ENCODE data around the gene MGLL.

Gene MGLL

DNA sequence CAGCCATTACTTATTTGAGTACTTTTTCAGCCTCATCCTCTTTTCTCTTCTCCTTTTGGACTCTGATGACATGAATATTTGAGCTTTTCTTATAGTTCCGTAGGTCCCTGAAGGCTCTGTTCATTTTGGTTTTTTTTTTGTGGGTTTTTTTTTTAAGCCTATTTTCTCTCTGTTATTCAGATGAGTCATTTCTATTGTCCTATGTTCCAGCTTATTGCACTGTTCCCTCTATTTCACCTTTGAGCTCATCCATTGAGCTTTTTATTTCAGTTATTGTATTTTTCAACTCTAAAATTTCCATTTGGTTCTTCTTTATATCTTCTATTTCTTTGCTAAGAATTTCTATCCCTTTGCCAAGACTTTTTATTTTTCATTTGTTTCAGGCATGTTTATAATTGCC is 7.2 kb upstream of the MGLL start:
- TF ChIP-seq, protein P1, sequence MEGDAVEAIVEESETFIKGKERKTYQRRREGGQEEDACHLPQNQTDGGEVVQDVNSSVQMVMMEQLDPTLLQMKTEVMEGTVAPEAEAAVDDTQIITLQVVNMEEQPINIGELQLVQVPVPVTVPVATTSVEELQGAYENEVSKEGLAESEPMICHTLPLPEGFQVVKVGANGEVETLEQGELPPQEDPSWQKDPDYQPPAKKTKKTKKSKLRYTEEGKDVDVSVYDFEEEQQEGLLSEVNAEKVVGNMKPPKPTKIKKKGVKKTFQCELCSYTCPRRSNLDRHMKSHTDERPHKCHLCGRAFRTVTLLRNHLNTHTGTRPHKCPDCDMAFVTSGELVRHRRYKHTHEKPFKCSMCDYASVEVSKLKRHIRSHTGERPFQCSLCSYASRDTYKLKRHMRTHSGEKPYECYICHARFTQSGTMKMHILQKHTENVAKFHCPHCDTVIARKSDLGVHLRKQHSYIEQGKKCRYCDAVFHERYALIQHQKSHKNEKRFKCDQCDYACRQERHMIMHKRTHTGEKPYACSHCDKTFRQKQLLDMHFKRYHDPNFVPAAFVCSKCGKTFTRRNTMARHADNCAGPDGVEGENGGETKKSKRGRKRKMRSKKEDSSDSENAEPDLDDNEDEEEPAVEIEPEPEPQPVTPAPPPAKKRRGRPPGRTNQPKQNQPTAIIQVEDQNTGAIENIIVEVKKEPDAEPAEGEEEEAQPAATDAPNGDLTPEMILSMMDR (IDR thresholded peaks at IDR 0.05; ENCODE audit: control insufficient read depth, insufficient read depth, low read depth, low read length, missing control alignments) = no peak
- no peak for DNase-seq (ENCODE audit: low read depth)
- H3K4me3 ChIP-seq (ENCODE audit: control insufficient read depth, low read depth, low read length) = no peak overlapping the region

DNA sequence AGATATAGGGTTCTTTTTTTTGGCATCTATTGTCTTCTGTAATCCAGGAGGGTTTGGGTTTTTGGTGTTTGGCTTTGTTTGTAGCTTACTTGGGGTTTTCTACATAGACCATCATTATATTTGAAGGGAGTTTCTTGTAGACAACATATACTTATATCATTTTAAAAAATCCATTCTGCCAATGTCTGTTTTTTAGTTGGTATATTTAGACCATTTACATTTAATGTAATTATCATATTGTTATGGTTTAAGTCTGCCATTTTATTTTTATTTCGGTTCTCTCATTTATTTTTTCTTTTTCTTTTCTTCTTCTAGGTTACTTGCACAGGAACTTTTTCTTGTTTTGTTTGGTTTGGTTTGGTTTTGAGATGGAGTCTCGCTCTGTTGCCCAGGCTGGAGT is 5.5 kb upstream of the MGLL start:
- TF ChIP-seq, protein P1 (IDR thresholded peaks at IDR 0.05; ENCODE audit: control insufficient read depth, insufficient read depth, low read depth, low read length, missing control alignments) = no peak
- no peak overlapping the region for H3K4me3 ChIP-seq (ENCODE audit: control insufficient read depth, low read depth, low read length)
- no peak for DNase-seq (ENCODE audit: low read depth)

DNA sequence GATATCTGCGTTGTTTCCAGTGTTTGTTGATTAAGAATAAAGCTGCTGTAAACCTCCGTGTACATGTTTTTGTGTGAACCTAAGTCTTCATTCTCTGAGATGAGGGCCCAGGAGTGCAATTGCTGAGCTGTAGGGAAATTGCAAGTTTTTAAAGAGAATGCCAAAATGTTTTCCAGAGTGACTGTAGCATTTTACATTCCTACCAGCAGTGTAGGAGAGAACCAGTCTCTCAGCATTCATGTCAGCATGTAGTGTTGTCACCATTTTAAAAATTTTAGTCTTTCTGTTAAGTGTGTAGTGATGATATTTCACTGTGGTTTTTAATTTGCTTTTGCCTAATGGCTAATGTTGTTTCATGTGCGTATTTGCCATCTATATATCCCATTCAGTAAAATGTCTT is 3.4 kb upstream of the MGLL start:
- TF ChIP-seq, protein P1 (IDR thresholded peaks at IDR 0.05; ENCODE audit: control insufficient read depth, insufficient read depth, low read depth, low read length, missing control alignments) = peak; percentile 35
- DNase-seq (ENCODE audit: low read depth) = no peak
- H3K4me3 ChIP-seq (ENCODE audit: control insufficient read depth, low read depth, low read length) = no peak overlapping the region

DNA sequence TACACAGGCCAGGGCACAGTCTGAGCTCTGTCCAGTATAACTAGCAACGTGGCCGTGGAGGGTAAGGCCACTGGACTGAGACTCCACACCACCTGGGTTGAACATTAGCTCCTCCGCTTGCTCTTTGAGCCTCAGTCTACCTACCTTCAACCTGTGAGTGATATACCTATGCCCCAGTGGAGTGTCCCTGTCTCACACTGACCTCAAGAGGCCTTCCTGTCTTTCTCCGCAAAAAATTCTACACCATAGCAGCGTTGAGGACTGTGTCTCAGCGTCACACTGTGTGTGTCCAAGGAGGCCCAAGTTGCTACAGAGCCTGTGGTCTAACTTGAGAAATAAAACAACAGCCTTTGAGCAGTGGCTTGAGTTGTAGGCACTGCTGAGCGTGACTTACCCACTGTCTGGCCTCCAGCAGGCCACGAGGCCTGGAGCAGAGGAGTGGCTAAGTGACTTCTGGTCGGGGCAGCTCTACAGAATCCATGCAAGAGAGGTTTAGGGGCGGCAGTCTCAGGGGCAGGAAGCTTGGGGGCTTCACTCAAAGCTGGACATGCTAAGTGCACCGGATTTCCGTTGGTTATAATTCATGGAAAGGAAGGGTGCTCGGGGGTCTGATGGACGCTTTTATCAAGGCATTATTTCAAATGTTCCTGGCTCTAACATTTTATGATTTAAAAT is 2.0 kb upstream of the MGLL start:
- no peak overlapping the region for H3K4me3 ChIP-seq (ENCODE audit: control insufficient read depth, low read depth, low read length)
- DNase-seq (ENCODE audit: low read depth) = no peak
- TF ChIP-seq, protein P1 (IDR thresholded peaks at IDR 0.05; ENCODE audit: control insufficient read depth, insufficient read depth, low read depth, low read length, missing control alignments) = no peak

DNA sequence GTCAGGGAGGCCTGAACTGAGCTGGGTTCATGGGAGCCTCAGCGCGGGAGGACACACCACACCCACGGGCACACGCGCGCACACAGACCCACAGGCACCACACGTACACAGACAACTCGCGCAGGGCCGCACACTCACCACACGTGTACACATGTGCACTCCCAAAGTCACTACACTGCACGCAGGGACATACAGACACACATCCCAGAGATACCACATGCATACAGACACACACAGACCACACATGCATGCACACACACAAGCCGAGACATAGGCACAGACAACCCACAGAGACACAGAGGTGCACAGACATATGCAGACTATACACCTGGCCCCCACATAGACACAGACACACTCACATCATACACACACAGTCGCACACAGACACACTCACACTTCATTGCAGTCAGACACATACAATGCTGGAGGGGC is 1.1 kb upstream of the MGLL start:
- DNase-seq (ENCODE audit: low read depth) = no peak
- peak overlapping the region; percentile 48 for H3K4me3 ChIP-seq (ENCODE audit: control insufficient read depth, low read depth, low read length)
- TF ChIP-seq, protein P1 (IDR thresholded peaks at IDR 0.05; ENCODE audit: control insufficient read depth, insufficient read depth, low read depth, low read length, missing control alignments) = no peak

DNA sequence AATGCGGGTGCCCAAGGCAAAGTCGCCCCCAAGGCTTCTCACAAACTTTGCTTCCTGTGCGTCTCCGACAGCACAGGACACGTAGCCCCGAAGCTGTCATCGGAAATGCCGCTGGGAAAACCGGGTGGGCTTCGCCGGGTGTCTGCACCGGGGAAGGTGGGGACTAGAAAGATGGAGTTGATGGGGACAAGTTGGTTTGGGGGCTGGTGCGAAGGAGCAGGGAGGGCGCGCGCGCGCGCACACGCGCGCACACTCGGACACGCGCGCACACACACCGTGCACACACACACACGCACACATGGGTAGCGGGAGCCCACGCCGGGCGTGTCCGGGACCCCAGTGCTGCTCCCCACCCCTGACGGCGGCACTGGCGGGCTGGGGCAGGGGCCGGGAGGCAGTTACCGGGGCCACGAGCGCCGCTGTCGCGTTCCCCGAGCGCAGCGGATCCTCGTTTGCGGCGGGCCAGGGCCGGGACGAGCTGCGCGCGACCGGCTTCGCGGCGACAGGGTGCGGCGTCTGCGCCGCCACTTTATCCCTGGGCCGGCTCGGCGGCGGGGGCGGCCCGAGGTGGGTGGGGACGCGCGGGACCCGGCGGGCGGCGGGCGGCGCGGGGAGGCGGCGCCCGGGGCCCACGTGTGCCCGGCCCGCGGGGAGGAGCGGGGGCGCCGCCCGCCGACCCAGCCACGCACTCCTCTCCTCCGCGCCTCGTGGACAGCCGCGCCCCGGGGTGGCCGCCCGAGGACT is 539 bp upstream of the MGLL start:
- peak overlapping the region; percentile 65 for H3K4me3 ChIP-seq (ENCODE audit: control insufficient read depth, low read depth, low read length)
- TF ChIP-seq, protein P1 (IDR thresholded peaks at IDR 0.05; ENCODE audit: control insufficient read depth, insufficient read depth, low read depth, low read length, missing control alignments) = peak; percentile 19
- DNase-seq (ENCODE audit: low read depth) = no peak

Data from AG09309 (cell line).